Erythroblast (primary cell): Measurements from ENCODE around the gene BTBD1.

Experiments
- GATA1 ChIP-seq: IDR thresholded peaks from 2 replicates; pipeline ENCODE4 v1.6.1; 2011; ENCODE audit warnings: low read depth, mild to moderate bottlenecking, control low read depth, low read length, moderate library complexity
- POLR2A ChIP-seq: IDR thresholded peaks from 2 replicates; pipeline ENCODE4 v1.6.1; 2011; ENCODE audit warnings: mild to moderate bottlenecking, low read length

GRCh38 chr15:83016906-83017305 lies 50.1 kb downstream of the BTBD1 start:
- TF ChIP-seq POLR2A = no peak
- no peak for TF ChIP-seq GATA1
